CD4-positive, CD25-positive, alpha-beta regulatory T cell (primary cell): ENCODE results near the gene TNFRSF8. TPM values are rescaled to one million over a fixed set of nuclear protein-coding genes. Genes with fewer than 3 reads are reported as not detected.

Experiments
- ATAC-seq, 2 donors: fragments of 150-1000 bp; cut with Tn5 transposase; one replicate each; pipeline ENCODE4 v1.10.0; 2021; ENCODE audit warnings: low read depth in 2 of 2, moderate number of reproducible peaks in 2 of 2, moderate library complexity in 1 of 2
- DNase-seq, 3 donors: peaks; one replicate each; pipeline versions ENCODE4 v3.0.0 to v3.0.0-alpha.2; 2012 to 2022; ENCODE audit warnings: mixed read lengths in 1 of 3
- H3K27ac ChIP-seq: one replicate; pipeline ENCODE4 v1.7.0; 2013; ENCODE audit warnings: mild to moderate bottlenecking, low read length; ENCODE audit not compliant: insufficient read depth, poor library complexity, severe bottlenecking
- H3K27me3 ChIP-seq: one replicate; pipeline ENCODE4 v1.7.0; 2013; ENCODE audit warnings: low read length; ENCODE audit not compliant: control insufficient read depth, insufficient read depth
- H3K36me3 ChIP-seq: one replicate; pipeline ENCODE4 v1.7.0; 2013; ENCODE audit warnings: mild to moderate bottlenecking, low read length, moderate library complexity; ENCODE audit not compliant: control insufficient read depth, insufficient read depth
- H3K4me1 ChIP-seq: 2 replicates; pipeline ENCODE4 v1.7.0; 2013; ENCODE audit warnings: mild to moderate bottlenecking, low read length; ENCODE audit not compliant: insufficient read depth, control insufficient read depth, poor library complexity, severe bottlenecking
- H3K4me3 ChIP-seq: one replicate; pipeline ENCODE4 v1.7.0; 2013; ENCODE audit warnings: low read depth, mild to moderate bottlenecking, low read length, moderate library complexity
- H3K9me3 ChIP-seq, 2 experiments: 1 replicate in 1 of 2; 2 replicates in 1 of 2; pipeline ENCODE4 v1.7.0; 2013; ENCODE audit warnings: low read length in 2 of 2, mild to moderate bottlenecking in 1 of 2, moderate library complexity in 1 of 2; ENCODE audit not compliant: control insufficient read depth in 2 of 2
- H3K27ac Mint-ChIP-seq, 3 donors: one replicate each; pipeline ENCODE4 v1.8.0; 2020 to 2022; ENCODE audit warnings: mild to moderate bottlenecking in 3 of 3, mixed read lengths in 3 of 3, moderate library complexity in 2 of 3
- H3K27me3 Mint-ChIP-seq: one replicate; pipeline ENCODE4 v1.8.0; 2022; ENCODE audit warnings: mild to moderate bottlenecking, mixed read lengths
- H3K36me3 Mint-ChIP-seq: one replicate; pipeline ENCODE4 v1.8.0; 2020; ENCODE audit warnings: mixed read lengths
- H3K4me1 Mint-ChIP-seq, 4 donors: one replicate each; pipeline ENCODE4 v1.8.0; 2020 to 2022; ENCODE audit warnings: mixed read lengths in 4 of 4, mild to moderate bottlenecking in 1 of 4
- H3K4me3 Mint-ChIP-seq, 4 donors: one replicate each; pipeline ENCODE4 v1.8.0; 2020 to 2022; ENCODE audit warnings: mild to moderate bottlenecking in 4 of 4, mixed read lengths in 4 of 4, moderate library complexity in 3 of 4
- H3K9me3 Mint-ChIP-seq, 7 donors: one replicate each; pipeline ENCODE4 v1.8.0; 2020 to 2022; ENCODE audit warnings: mixed read lengths in 7 of 7, mild to moderate bottlenecking in 3 of 7, moderate library complexity in 2 of 7
- polyA plus RNA-seq, 4 donors: library from polyadenylated mRNA; unstranded; fragments of 300-500 nt; fragmentation: Illumina TruSeq; gene quantifications; one replicate each; pipeline ENCODE4 v1.2.3, GENCODE V29; 2021
- total RNA-seq: library from RNA; stranded (reverse); gene quantifications from one replicate; pipeline ENCODE4 v1.2.3, GENCODE V29; 2022

Gene TNFRSF8
- total and polyA plus RNA-seq, 5 donors from 2014 or later: 1.1 to 3.2 (median 1.6) TPM

DNA sequence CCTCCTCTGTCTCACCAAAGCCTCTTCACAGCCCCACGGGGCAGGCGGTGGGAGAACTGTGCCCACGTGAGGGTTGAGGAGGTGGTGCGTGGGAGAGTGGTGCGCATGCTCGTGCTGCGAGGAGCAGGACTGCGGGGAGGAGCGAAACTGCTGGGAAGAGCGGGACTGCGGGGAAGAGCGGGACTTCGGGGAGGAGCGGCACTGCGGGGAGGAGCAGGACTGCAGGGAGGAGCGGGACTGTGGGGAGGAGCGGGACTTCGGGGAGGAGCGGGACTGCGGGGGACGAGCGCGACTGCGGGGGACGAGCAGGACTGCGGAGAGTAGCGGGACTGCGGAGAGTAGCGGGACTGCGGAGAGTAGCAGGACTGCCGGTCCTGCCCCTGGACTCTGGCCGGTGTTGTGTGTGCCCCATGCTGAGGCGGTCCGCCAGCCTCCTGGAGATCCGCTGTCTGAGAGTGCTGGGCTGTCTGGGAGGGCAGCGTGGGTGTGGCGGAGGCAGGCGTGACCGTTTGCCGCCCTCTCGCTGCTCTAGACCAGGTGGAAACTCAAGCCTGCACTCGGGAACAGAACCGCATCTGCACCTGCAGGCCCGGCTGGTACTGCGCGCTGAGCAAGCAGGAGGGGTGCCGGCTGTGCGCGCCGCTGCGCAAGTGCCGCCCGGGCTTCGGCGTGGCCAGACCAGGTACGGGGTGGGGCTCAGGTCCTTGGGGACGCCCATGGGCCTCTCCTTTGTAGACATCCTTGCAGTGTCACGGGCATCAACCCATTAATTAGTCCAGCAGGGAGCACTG is 128.3 kb downstream of the TNFRSF8 start:
- H3K4me3 Mint-ChIP-seq: no peak overlapping the region
- no peaks in the 10 kb centered on the region for H3K9me3 ChIP-seq
- H3K9me3 Mint-ChIP-seq: peaks cover 0 to 2% (median 0%) of the 10 kb centered on the region in 7 donors
- peaks cover 66% of the 10 kb centered on the region for H3K4me1 ChIP-seq
- H3K36me3 ChIP-seq: peaks cover 80% of the 10 kb centered on the region
- H3K27me3 Mint-ChIP-seq: no peaks in the 10 kb centered on the region
- H3K4me3 ChIP-seq: no peak overlapping the region
- H3K27me3 ChIP-seq: no peaks in the 10 kb centered on the region
- H3K27ac ChIP-seq: peak overlapping the region; percentile 97
- H3K4me1 Mint-ChIP-seq: peaks cover 20 to 77% (median 57%) of the 10 kb centered on the region in 4 donors
- no peak for DNase-seq
- peaks cover 58% of the 10 kb centered on the region for H3K36me3 Mint-ChIP-seq
- peak overlapping the region in 2 of 3 donors; percentile 69 to 92 for H3K27ac Mint-ChIP-seq
- no peak for ATAC-seq

Other genes with a start within 250 kb of the TNFRSF8 start
- gene NPPA, start 215.5 kb upstream of the TNFRSF8 start, total RNA-seq: not detected
- gene NPPA, start 215.5 kb upstream of the TNFRSF8 start, polyA plus RNA-seq: not detected
- gene NPPB, start 204.4 kb upstream of the TNFRSF8 start, total RNA-seq: not detected
- gene NPPB, start 204.4 kb upstream of the TNFRSF8 start, polyA plus RNA-seq: not detected
- 24.1 TPM for gene KIAA2013, start 136.9 kb upstream of the TNFRSF8 start, total RNA-seq
- gene KIAA2013, start 136.9 kb upstream of the TNFRSF8 start, polyA plus RNA-seq: 10 to 100 TPM; 33.6 to 69.2 (median 45.6) TPM
- 2.9 TPM for gene PLOD1, start 128.6 kb upstream of the TNFRSF8 start, total RNA-seq
- 1 to 10 TPM; 2.2 to 6.6 (median 4.7) TPM for gene PLOD1, start 128.6 kb upstream of the TNFRSF8 start, polyA plus RNA-seq
- 39.1 TPM for gene MFN2, start 82.9 kb upstream of the TNFRSF8 start, total RNA-seq
- gene MFN2, start 82.9 kb upstream of the TNFRSF8 start, polyA plus RNA-seq: 10 to 100 TPM; 30.0 to 38.1 (median 35.4) TPM
- gene MIIP, start 43.8 kb upstream of the TNFRSF8 start, total RNA-seq: 49.1 TPM
- gene MIIP, start 43.8 kb upstream of the TNFRSF8 start, polyA plus RNA-seq: 10 to 100 TPM; 31.9 to 45.1 (median 38.4) TPM
- gene TNFRSF1B, start 103.7 kb downstream of the TNFRSF8 start, total RNA-seq: 252 TPM
- gene TNFRSF1B, start 103.7 kb downstream of the TNFRSF8 start, polyA plus RNA-seq: 100 to 1,000 TPM; 347 to 450 (median 421) TPM
- 96.0 TPM for gene VPS13D, start 166.7 kb downstream of the TNFRSF8 start, total RNA-seq
- 10 to 100 TPM in 2 of 4 donors, 1 to 10 TPM in 2; 8.1 to 11.6 (median 9.9) TPM for gene VPS13D, start 166.7 kb downstream of the TNFRSF8 start, polyA plus RNA-seq